K562 (cell line): Measurements from ENCODE around the gene DPP10. TPM values are rescaled to one million over a fixed set of nuclear protein-coding genes. Genes with fewer than 3 reads are reported as not detected.

ENCODE experiments used
- ATAC-seq: fragments of 200-7000 bp; cut with Tn5 transposase; 3 replicates; pipeline ENCODE4 v1.9.1; 2020; ENCODE audit warnings: moderate library complexity
- BruUV-seq: library from RNA; stranded (reverse); fragments of 400-500 nt; replicated peaks from 2 replicates; lab custom pipeline; 2021; lab: Mats Ljungman, UMichigan
- CTCF ChIA-PET: fragments of 300-600 bp; formaldehyde crosslinking; extraction: SDS; loops from one replicate; lab custom pipeline; 2021; ENCODE audit warnings: low intra/inter-chr PET ratio; lab: Yijun Ruan, JAX
- POLR2A ChIA-PET: fragments of 300-600, 350-650 bp; sonication (Branson Sonifier 250); formaldehyde crosslinking; extraction: SDS; loops from one replicate; lab custom pipeline; 2021; ENCODE audit warnings: antibody characterized with exemption, inconsistent platforms; lab: Yijun Ruan, JAX
- DNase-seq, 4 experiments: peaks; one replicate each; pipeline versions ENCODE4 v3.0.0 to v3.0.0-alpha.2; 2011 to 2018; ENCODE audit warnings: low spot score in 3 of 4, mixed read lengths in 3 of 4; ENCODE audit errors: extremely low read depth in 1 of 4
- FAIRE-seq: peaks from 2 replicates; lab custom pipeline; 2011; peaks lifted over from hg19 to GRCh38; lab: Jason Lieb, UNC
- H2AFZ ChIP-seq: 2 replicates; pipeline ENCODE4 v1.6.0; 2011; ENCODE audit warnings: low read depth, low read length, control low read depth, inconsistent platforms
- H3K27ac ChIP-seq: fragments of 200-600 bp; 3 replicates; pipeline ENCODE4 v1.8.0; 2011; ENCODE audit warnings: low read depth, mild to moderate bottlenecking, control low read depth, inconsistent platforms, low read length, moderate library complexity, mixed read lengths; ENCODE audit errors: extremely low read depth
- H3K27me3 ChIP-seq, 2 experiments: fragments of 300-600 bp in 1 of 2; 2 replicates in 1 of 2; 3 replicates in 1 of 2; pipeline versions ENCODE4 v1.6.0 to v1.8.0; 2011; ENCODE audit warnings: inconsistent platforms in 2 of 2, low read length in 2 of 2, mild to moderate bottlenecking in 1 of 2, mixed read lengths in 1 of 2, moderate library complexity in 1 of 2; ENCODE audit not compliant: control insufficient read depth in 2 of 2, insufficient read depth in 2 of 2
- H3K36me3 ChIP-seq: fragments of 300-600 bp; 3 replicates; pipeline ENCODE4 v1.8.0; 2011; ENCODE audit warnings: mild to moderate bottlenecking, low read length, inconsistent platforms; ENCODE audit not compliant: control insufficient read depth, insufficient read depth
- H3K4me1 ChIP-seq, 2 experiments: fragments of 200-600 bp in 1 of 2; replicated peaks in 1 of 2; 2 replicates in 1 of 2; 3 replicates in 1 of 2; pipeline versions ENCODE4 v1.5.1 to v1.8.0; 2011; ENCODE audit warnings: inconsistent platforms in 2 of 2, low read length in 2 of 2, mild to moderate bottlenecking in 1 of 2, mixed read lengths in 1 of 2, moderate library complexity in 1 of 2; ENCODE audit not compliant: control insufficient read depth in 2 of 2, insufficient read depth in 2 of 2
- H3K4me2 ChIP-seq: 2 replicates; pipeline ENCODE4 v1.6.1; 2011; ENCODE audit warnings: low read length, control low read depth, inconsistent platforms, mixed read lengths; ENCODE audit not compliant: insufficient read depth
- H3K4me3 ChIP-seq: fragments of 200-600 bp; sonication (generic), shearing (Covaris generic); 2 replicates; pipeline ENCODE4 v1.5.1; 2016; ENCODE audit warnings: control low read depth, inconsistent platforms
- H3K79me2 ChIP-seq: fragments of 200-600 bp; 3 replicates; pipeline ENCODE4 v1.8.0; 2011; ENCODE audit warnings: low read length, inconsistent platforms; ENCODE audit not compliant: control insufficient read depth, insufficient read depth
- H3K9ac ChIP-seq, 2 experiments: 2 replicates each; pipeline versions ENCODE4 v1.6.0 to v1.6.1; 2011; ENCODE audit warnings: low read depth in 2 of 2, low read length in 2 of 2, control low read depth in 1 of 2, inconsistent platforms in 1 of 2, mild to moderate bottlenecking in 1 of 2, mixed read lengths in 1 of 2; ENCODE audit not compliant: insufficient read depth in 1 of 2
- H3K9me1 ChIP-seq: one replicate; pipeline ENCODE4 v1.6.0; 2011; ENCODE audit warnings: inconsistent platforms, mild to moderate bottlenecking, low read length, moderate library complexity; ENCODE audit not compliant: control insufficient read depth, insufficient read depth
- H3K9me3 ChIP-seq: replicated peaks from 2 replicates; pipeline ENCODE4 v1.5.1; 2011; ENCODE audit warnings: low read depth, low read length, inconsistent platforms; ENCODE audit not compliant: control insufficient read depth, insufficient read depth
- H4K20me1 ChIP-seq: replicated peaks from 2 replicates; pipeline ENCODE4 v1.6.1; 2011; ENCODE audit warnings: low read length, inconsistent platforms, mixed read lengths; ENCODE audit not compliant: control insufficient read depth, insufficient read depth
- GTF2B ChIP-seq: IDR thresholded peaks from 2 replicates; pipeline ENCODE4 v1.6.1; 2011; ENCODE audit not compliant: insufficient read length; ENCODE audit errors: extremely low read depth
- HLTF ChIP-seq: fragments of 450-650 bp; IDR thresholded peaks from 2 replicates; pipeline ENCODE4 v1.6.1; 2016
- MYBL2 ChIP-seq, 2 experiments: fragments of 450-650 bp in 1 of 2; sonication (generic) in 1 of 2; formaldehyde crosslinking in 1 of 2; IDR thresholded peaks; 2 replicates each; pipeline versions ENCODE4 v1.6.1 to v1.8.1; 2017 to 2022; ENCODE audit warnings: borderline replicate concordance in 1 of 2, inconsistent platforms in 1 of 2, low read depth in 1 of 2, mild to moderate bottlenecking in 1 of 2, missing genetic modification reagents in 1 of 2, moderate library complexity in 1 of 2
- RNF219 ChIP-seq: fragments of 250-450 bp; sonication (Bioruptor Pico); IDR thresholded peaks from 2 replicates; pipeline ENCODE4 v1.5.0; 2022; ENCODE audit warnings: mild to moderate bottlenecking
- ZBTB9 ChIP-seq: fragments of 450-650 bp; formaldehyde crosslinking; IDR thresholded peaks from 2 replicates; pipeline ENCODE4 v1.4.0; 2020; ENCODE audit warnings: mild to moderate bottlenecking, moderate library complexity
- ZNF133 ChIP-seq: fragments of 250-450 bp; sonication (Bioruptor Pico); IDR thresholded peaks from 2 replicates; pipeline ENCODE4 v1.4.0; 2020; ENCODE audit warnings: mild to moderate bottlenecking
- WGBS: fragments of 100-300 bp; shearing (Covaris generic); methylation state at CpG from one replicate; pipeline ENCODE4 v1.1.6; 2016; ENCODE audit warnings: low coverage, mixed read lengths; ENCODE audit not compliant: insufficient coverage; ENCODE audit errors: missing lambda C conversion rate; 5-methylcytosine and 5-hydroxymethylcytosine counted together
- in situ Hi-C: fragments of 300-500 bp; cut with MboI; formaldehyde crosslinking; loops from 4 replicates; pipeline ENCODE4 v1.15.0; 2018; ENCODE audit warnings: inconsistent platforms, mixed read lengths
- intact Hi-C: fragments of 100-400 bp; cut with micrococcal nuclease; formaldehyde crosslinking; loops from 2 replicates; pipeline ENCODE4 v1.14.2; 2022
- polyA plus RNA-seq, 8 experiments: library from polyadenylated mRNA; depleted of rRNA in 4 of 8; stranded (reverse) in 5 of 8; unstranded in 3 of 8; fragments of >200 nt; fragmentation: Nextera tagmentation in 2 of 8; fragmentation: Illumina TruSeq in 1 of 8; extraction: Ambion mirVana in 2 of 8; extraction: Trizol in 1 of 8; gene quantifications; 2 replicates each; pipeline versions ENCODE4 v1.2.1 to v1.2.3, GENCODE V29; 2011 to 2014; ENCODE audit warnings: inconsistent platforms in 1 of 8, missing spikeins in 1 of 8
- total RNA-seq, 7 experiments: library from RNA; depleted of rRNA in 6 of 7; stranded (reverse); fragments of >200 nt in 6 of 7; fragmentation: Illumina TruSeq in 2 of 7; extraction: Trizol in 2 of 7; gene quantifications; 2 replicates each; pipeline versions ENCODE4 v1.2.1 to v1.2.3, GENCODE V29; 2011 to 2021; ENCODE audit warnings: low replicate concordance in 1 of 7

Gene DPP10
- total and polyA plus RNA-seq, 9 of the 15 experiments (the other 6 are each of a cell fraction or from before 2014, with no cell fraction given): not detected

GRCh38 chr2:114642988-114643553 lies 200.6 kb downstream of the DPP10 start:
- ChIA-PET CTCF (no interaction called here), POLR2A (no interaction called here)
- intact Hi-C loops (no loop called here), in situ Hi-C loops (no loop called here)
- Histone ChIP-seq H2AFZ (no peak overlapping the region), H3K27me3 (no peaks in the 10 kb centered on the region), H3K4me3 (no peak overlapping the region), H3K9me3 (no peaks in the 10 kb centered on the region), H4K20me1 (no peaks in the 10 kb centered on the region)
- no TSS peak for BruUV-seq
- TF ChIP-seq ZNF133 (CRISPR knock-in tag): no peak
- no peak for TF ChIP-seq ZBTB9
- no peak for TF ChIP-seq RNF219 (CRISPR knock-in tag)
- no peak for TF ChIP-seq MYBL2 (IDR thresholded peaks at IDR 0.05; ENCODE audit: low read depth)
- no peak for TF ChIP-seq MYBL2 (CRISPR knock-in tag; IDR thresholded peaks at IDR 0.05; ENCODE audit: borderline replicate concordance)
- no peak for TF ChIP-seq GTF2B
- no peak for TF ChIP-seq HLTF
- TF ChIP-seq, all 486 proteins: peak for 0
- ATAC-seq: no peak
- no peaks in the 10 kb centered on the region for H3K36me3 ChIP-seq
- no peaks in the 10 kb centered on the region for H3K9me1 ChIP-seq
- H3K27ac ChIP-seq: no peak overlapping the region
- no peaks in the 10 kb centered on the region for H3K79me2 ChIP-seq
- no peaks in the 10 kb centered on the region for H3K4me1 ChIP-seq
- no peak for DNase-seq
- no peak overlapping the region for H3K4me2 ChIP-seq
- no peak overlapping the region for H3K9ac ChIP-seq
- WGBS: 0% methylated on average over 2 of the region's 2 CpGs
- FAIRE-seq: no peak
